Type B pancreatic cell (in vitro differentiated cells): ENCODE data around the gene GPR160. TPM values are rescaled to one million over a fixed set of nuclear protein-coding genes. Genes with fewer than 3 reads are reported as not detected.
A peak's percentile ranks its signal among the peaks of the same experiment; 100 is the strongest.

Experiments
- DNase-seq: peaks from one replicate; pipeline ENCODE4 v3.0.0; 2021; ENCODE audit warnings: mixed read lengths; ENCODE audit not compliant: unreplicated experiment; ENCODE audit errors: extremely low spot score
- H3K27ac Mint-ChIP-seq: 2 replicates; pipeline ENCODE4 v1.8.0; 2021; ENCODE audit warnings: mild to moderate bottlenecking, mixed read lengths
- H3K27me3 Mint-ChIP-seq: 2 replicates; pipeline ENCODE4 v1.8.0; 2021; ENCODE audit warnings: mixed read lengths
- H3K36me3 Mint-ChIP-seq: 2 replicates; pipeline ENCODE4 v1.8.0; 2021; ENCODE audit warnings: mixed read lengths
- H3K4me1 Mint-ChIP-seq: one replicate; pipeline ENCODE4 v1.8.0; 2021; ENCODE audit warnings: mixed read lengths; ENCODE audit not compliant: unreplicated experiment
- H3K4me3 Mint-ChIP-seq: 2 replicates; pipeline ENCODE4 v1.8.0; 2021; ENCODE audit warnings: mild to moderate bottlenecking, mixed read lengths
- H3K9me3 Mint-ChIP-seq: 2 replicates; pipeline ENCODE4 v1.8.0; 2021; ENCODE audit warnings: mixed read lengths
- total RNA-seq: library from RNA; stranded (reverse); gene quantifications from 2 replicates; pipeline ENCODE4 v1.2.1, GENCODE V29; 2021; ENCODE audit warnings: low replicate concordance
- TF ChIP-seq, protein P1 (sequence below): fragments of 200-600 bp; sonication (generic); conservative IDR thresholded peaks from 2 replicates; pipeline ENCODE4 v1.5.0; 2021; ENCODE audit warnings: antibody characterized with exemption, mild to moderate bottlenecking

GPR160 gene
- total RNA-seq, 1 donor from 2014 or later, result 7.3 TPM

DNA sequence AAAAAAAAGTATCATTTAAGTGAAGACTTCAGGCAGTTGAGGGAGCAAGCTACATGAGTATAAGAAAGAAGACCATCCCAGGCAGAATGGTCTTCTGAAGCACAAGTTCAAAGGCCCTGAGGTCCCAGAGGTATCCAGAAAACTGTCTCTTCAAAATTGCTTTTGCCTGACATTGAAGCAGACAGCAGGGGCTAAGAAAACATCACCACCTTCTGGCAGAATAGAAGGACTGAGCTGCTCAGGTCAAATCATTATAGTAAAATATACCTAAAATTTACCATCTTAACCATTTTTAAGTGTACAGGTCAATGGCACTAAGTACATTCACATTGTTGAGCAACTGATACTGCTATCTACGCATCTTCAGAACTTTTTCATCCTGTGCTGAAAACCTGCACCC lies 16.4 kb downstream of the GPR160 start:
- H3K4me1 Mint-ChIP-seq, result peaks cover 6% of the 10 kb centered on the region

DNA sequence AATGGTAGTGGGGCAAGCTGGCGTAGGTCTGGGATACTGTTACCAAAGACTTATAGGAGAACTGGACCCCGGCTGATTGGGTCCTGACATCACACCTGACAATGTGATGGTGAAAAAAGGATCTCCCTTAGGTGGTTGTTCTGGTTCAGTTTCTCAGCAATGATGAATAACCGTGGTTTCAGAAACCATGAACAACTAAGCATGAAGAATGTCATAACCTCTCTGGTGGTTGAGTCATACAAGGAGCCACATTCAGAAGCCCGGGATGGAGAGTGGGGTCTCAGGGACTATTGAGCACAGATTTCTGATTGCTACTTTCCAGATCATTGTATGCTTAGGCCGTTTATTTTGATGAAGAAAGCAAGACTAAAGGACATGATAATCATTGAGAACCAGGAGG lies 17.4 kb downstream of the GPR160 start:
- H3K27ac Mint-ChIP-seq, result no peak overlapping the region
- no peaks in the 10 kb centered on the region for H3K9me3 Mint-ChIP-seq
- H3K4me3 Mint-ChIP-seq, result no peak overlapping the region
- H3K4me1 Mint-ChIP-seq, result no peaks in the 10 kb centered on the region
- TF ChIP-seq, protein P1, sequence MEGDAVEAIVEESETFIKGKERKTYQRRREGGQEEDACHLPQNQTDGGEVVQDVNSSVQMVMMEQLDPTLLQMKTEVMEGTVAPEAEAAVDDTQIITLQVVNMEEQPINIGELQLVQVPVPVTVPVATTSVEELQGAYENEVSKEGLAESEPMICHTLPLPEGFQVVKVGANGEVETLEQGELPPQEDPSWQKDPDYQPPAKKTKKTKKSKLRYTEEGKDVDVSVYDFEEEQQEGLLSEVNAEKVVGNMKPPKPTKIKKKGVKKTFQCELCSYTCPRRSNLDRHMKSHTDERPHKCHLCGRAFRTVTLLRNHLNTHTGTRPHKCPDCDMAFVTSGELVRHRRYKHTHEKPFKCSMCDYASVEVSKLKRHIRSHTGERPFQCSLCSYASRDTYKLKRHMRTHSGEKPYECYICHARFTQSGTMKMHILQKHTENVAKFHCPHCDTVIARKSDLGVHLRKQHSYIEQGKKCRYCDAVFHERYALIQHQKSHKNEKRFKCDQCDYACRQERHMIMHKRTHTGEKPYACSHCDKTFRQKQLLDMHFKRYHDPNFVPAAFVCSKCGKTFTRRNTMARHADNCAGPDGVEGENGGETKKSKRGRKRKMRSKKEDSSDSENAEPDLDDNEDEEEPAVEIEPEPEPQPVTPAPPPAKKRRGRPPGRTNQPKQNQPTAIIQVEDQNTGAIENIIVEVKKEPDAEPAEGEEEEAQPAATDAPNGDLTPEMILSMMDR, result no peak
- no peaks in the 10 kb centered on the region for H3K36me3 Mint-ChIP-seq
- no peaks in the 10 kb centered on the region for H3K27me3 Mint-ChIP-seq
- DNase-seq, result no peak

More for the DNA sequence above, 16.4 kb downstream of the GPR160 start:
- no peaks in the 10 kb centered on the region for H3K36me3 Mint-ChIP-seq
- H3K27me3 Mint-ChIP-seq, result no peaks in the 10 kb centered on the region
- H3K4me3 Mint-ChIP-seq, result no peak overlapping the region
- no peaks in the 10 kb centered on the region for H3K9me3 Mint-ChIP-seq
- no peak overlapping the region for H3K27ac Mint-ChIP-seq
- DNase-seq, result no peak
- TF ChIP-seq, protein P1, result peak; percentile 28

DNA sequence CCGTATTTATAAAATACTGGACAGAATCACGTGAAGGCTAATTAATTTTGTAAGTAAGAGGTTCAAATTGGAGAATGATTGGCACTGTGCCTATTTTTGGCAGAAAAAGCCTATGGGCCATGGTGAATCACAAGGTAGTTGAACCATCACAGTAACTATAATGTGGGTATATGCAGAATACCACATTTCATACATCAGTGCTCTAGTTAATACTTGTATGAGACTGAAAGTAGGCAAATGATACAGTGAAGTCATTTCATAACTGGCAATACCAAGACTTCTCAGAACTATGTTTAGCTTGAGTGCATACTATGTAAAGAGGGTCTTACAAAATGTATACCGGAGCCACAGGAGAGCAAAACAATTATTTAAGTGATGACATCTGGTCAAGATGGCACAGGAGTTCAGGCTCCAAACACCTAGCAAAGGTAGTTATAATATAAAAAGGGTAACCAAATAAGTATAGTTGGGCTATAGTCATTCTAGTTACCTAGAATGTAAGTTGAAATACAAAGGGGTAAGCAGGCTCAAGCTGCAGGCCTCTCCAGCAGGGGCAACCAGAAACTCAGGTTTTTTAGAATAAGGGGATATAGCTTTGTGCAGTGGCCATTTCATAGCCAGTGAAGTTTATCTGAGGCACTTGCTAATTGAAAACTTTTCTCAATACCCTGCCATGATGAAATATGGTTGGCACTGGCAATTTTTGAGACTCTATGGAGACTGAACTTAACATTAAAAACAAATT lies 19.1 kb downstream of the GPR160 start:
- no peak overlapping the region for H3K27ac Mint-ChIP-seq
- H3K9me3 Mint-ChIP-seq, result no peaks in the 10 kb centered on the region
- no peak overlapping the region for H3K4me3 Mint-ChIP-seq
- H3K4me1 Mint-ChIP-seq, result no peaks in the 10 kb centered on the region
- H3K36me3 Mint-ChIP-seq, result no peaks in the 10 kb centered on the region
- no peaks in the 10 kb centered on the region for H3K27me3 Mint-ChIP-seq
- no peak for DNase-seq
- TF ChIP-seq, protein P1, result no peak

DNA sequence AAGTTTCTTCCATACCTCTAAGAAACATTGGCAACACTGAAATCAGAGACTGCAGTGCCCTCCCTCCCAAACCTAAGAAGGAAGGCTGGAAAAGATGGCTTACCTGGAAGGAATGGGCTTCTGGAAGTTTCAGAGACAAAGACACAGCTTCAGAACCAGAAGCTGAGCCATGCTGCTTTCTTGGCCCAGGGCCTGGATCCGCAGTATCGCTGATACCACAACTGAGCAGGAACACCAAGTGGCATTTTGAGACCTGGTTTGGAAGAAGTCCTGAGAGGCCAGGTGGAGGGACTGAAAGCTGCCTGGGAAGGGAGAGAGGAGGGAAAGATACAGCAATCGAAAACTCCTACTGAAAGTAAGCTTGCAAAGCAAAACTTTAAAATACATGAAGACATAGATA lies 19.8 kb downstream of the GPR160 start:
- TF ChIP-seq, protein P1, result no peak
- H3K27me3 Mint-ChIP-seq, result no peaks in the 10 kb centered on the region
- DNase-seq, result no peak
- no peak overlapping the region for H3K4me3 Mint-ChIP-seq
- H3K36me3 Mint-ChIP-seq, result no peaks in the 10 kb centered on the region
- H3K9me3 Mint-ChIP-seq, result no peaks in the 10 kb centered on the region
- no peak overlapping the region for H3K27ac Mint-ChIP-seq
- no peaks in the 10 kb centered on the region for H3K4me1 Mint-ChIP-seq

DNA sequence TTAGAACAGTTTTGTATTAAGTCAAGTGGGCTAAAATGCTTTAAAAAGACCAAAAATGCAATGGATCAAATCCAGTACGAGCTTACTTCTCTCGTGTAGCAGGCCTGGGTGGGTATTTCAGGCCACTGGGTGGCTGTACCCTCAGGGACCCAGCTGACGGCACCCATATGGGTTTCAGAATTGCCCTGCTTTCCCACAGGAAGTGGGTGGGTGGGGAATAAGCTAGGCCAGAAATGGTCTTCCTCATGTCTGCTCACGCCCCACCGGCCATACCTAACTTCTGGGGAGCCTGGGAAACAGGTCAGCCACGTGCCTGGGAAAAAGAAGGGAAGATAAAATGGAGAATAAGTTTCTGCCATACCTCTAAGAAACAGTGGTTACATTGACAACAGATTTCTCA lies 20.3 kb downstream of the GPR160 start:
- no peak for DNase-seq
- Mint-ChIP-seq H3K4me3 (no peak overlapping the region), H3K27ac (no peak overlapping the region), H3K36me3 (no peaks in the 10 kb centered on the region), H3K4me1 (no peaks in the 10 kb centered on the region), H3K27me3 (no peaks in the 10 kb centered on the region), H3K9me3 (no peaks in the 10 kb centered on the region)
- TF ChIP-seq, protein P1, result no peak
